NCI-H2196 treated with DMSO at 0.1 percent for 48 hours (cell line): ENCODE results near the gene CCDC185.

Experiments
- DNase-seq: peaks from one replicate; lab custom pipeline; 2025; ENCODE audit not compliant: unreplicated experiment; lab: John Stamatoyannopoulos, UW

Gene CCDC185

DNA sequence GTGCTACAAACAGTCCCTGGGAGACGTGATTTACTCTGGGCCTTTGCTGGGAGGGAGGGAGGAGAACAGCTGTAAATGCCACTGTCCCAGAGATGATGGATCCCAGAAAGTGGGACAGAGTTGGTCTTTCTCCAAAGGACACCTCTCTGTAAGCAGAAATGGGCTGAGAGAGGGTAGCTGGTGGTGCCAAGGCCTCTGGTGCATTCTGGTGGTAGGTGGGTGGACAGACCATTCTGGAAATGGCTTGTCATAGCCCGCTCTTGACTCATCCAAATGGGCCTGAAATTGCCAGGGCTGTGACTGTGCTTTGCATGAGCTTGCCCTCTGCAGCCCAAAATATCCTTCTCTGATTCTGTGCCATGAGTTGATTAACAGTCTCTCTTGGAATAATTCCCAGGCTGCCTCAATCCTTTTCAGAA is 36.1 kb downstream of the CCDC185 start:
- no peak for DNase-seq

DNA sequence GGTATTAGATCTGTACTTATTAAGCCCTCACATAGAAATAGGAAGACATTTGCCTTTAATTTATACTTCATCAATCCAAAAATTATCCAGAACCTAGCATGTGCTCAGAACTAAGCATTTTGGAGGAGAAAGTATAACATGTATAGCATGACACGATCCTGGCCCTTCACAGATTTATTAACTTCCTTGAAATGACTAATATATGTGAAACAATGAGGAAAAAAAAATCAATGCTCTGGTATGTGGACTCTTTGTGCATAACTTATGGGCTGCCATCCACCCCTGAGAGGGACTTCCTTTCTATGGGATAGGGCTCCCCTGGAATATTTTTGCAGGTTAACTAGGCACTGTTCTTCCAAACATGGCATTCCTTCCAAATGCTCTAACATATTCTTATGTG is 36.6 kb downstream of the CCDC185 start:
- no peak for DNase-seq

DNA sequence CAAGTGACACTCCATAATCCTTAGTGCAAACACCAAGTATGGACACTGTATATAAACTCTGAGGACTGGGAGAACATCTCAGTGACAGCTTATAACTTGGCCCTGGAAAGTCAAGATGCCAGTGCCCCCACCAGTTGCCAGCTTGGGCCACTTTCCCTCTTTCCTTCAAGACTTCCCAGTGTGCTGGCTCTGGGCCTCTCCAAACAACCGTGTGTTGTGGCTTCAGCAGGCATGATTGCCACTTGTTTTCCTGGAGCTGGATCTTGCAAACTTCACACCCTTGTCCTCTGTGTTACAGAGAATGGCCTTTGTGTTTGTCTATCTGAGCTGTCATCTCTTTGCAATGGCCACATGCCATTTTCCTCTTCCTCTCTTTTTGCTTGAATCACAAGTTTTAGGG is 37.0 kb downstream of the CCDC185 start:
- DNase-seq = no peak

DNA sequence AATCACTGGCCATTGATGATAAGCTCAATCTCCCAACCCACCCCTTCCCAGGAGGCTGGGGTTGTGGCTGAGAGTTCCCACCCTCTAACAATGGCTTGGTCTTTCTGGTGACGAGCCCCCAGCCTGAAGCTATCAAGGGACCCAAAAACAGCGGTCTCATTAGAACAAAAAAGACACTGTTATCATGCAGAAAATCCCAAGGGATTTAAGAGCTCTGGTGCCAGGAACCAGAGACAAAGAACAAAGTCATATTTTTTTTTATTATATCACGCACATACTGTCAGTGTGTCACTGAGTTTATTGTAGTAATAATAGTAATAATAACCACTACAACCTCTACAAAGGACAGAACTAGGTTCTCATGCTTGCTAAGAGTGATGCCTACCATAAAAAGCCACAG is 43.9 kb downstream of the CCDC185 start:
- no peak for DNase-seq

DNA sequence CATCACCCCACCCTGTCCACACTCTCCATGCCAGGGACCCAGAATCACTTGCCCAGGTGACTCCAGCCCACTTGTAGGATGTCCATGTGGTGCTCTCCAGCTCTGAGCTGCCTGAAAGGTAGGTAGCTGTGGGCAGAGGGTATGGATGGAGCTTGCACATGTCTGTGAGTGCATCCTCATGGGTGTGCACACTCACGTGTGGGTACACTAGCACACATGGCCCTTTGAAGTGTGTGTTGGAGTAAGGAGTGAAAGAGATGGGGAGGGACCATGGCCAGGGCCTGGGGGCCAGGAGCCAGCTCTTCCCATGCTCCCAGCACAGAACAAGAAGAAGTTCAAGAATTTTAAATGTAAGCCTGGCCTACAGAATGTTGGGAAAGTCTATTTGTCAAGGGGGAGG is 50.2 kb downstream of the CCDC185 start:
- DNase-seq = no peak

DNA sequence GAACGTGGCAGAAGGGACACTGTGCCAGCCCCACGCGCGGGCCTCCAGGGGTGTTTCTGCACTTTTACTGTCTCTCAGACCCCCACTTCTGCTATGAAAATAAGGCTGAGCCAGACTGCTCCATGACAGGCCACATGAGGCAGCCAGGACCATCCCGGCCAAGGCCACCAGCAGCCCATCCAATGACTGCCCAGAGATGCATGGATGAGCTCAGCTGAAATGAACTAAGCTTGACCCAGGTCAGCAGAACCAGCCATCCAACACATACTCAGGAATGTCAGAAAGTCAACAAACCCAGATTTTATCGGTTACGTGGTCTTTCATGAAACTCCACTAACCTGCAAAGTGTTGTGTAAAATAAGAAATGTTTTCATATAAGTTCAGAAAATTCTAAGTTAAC is 51.2 kb downstream of the CCDC185 start:
- DNase-seq = no peak
